Prostate gland (tissue), 2 donors: ENCODE results near the gene TPX2. TPM values are rescaled to one million over a fixed set of nuclear protein-coding genes. Genes with fewer than 3 reads are reported as not detected.

ENCODE experiments used
- DNase-seq: peaks from one replicate; pipeline ENCODE4 v3.0.0-alpha.2; 2019; ENCODE audit warnings: low spot score
- H3K27ac ChIP-seq, 2 donors: fragments of 200-600 bp; sonication (generic); 2 replicates each; pipeline ENCODE4 v1.5.1; 2017 to 2019
- H3K27me3 ChIP-seq: fragments of 200-600 bp; sonication (generic); replicated peaks from 2 replicates; pipeline ENCODE4 v1.5.1; 2019; ENCODE audit not compliant: insufficient read depth
- H3K36me3 ChIP-seq, 2 donors: fragments of 200-600 bp; sonication (generic); 1 replicate in 1 of 2; 2 replicates in 1 of 2; pipeline versions ENCODE4 v1.5.1 to v1.8.1; 2017 to 2019
- H3K4me1 ChIP-seq: fragments of 200-600 bp; sonication (generic); replicated peaks from 2 replicates; pipeline ENCODE4 v1.5.1; 2019
- H3K4me3 ChIP-seq, 2 donors: fragments of 200-600 bp; sonication (generic); 2 replicates each; pipeline ENCODE4 v1.5.1; 2017 to 2019
- H3K9me3 ChIP-seq: fragments of 200-600 bp; sonication (generic); 2 replicates; pipeline ENCODE4 v1.5.1; 2017
- CTCF ChIP-seq, 4 experiments: fragments of 200-600 bp in 2 of 4; fragments of 450-650 bp in 2 of 4; sonication (generic) in 2 of 4; IDR thresholded peaks; 1 replicate in 3 of 4; 2 replicates in 1 of 4; pipeline ENCODE4 v1.5.1; 2016 to 2019; ENCODE audit warnings: antibody characterized with exemption in 4 of 4, mild to moderate bottlenecking in 2 of 4, moderate library complexity in 2 of 4
- POLR2A ChIP-seq: fragments of 450-650 bp; IDR thresholded peaks from one replicate; pipeline ENCODE4 v1.6.1; 2016; ENCODE audit warnings: antibody characterized with exemption, mild to moderate bottlenecking
- POLR2AphosphoS5 ChIP-seq: sonication (generic); formaldehyde crosslinking; IDR thresholded peaks from one replicate; pipeline ENCODE4 v1.6.1; 2017; ENCODE audit warnings: antibody characterized with exemption
- WGBS: methylation state at CpG from one replicate; pipeline ENCODE4 v1.1.5; 2018; 5-methylcytosine and 5-hydroxymethylcytosine counted together
- intact Hi-C: fragments of 100-400 bp; cut with DNase I; formaldehyde crosslinking; loops from one replicate; pipeline ENCODE4 v1.14.2; 2022
- total RNA-seq, 2 donors: library from RNA; depleted of rRNA; stranded (reverse); fragments of >200 nt; gene quantifications; one replicate each; pipeline ENCODE4 v1.1.0, GENCODE V29; 2016

The TPX2 gene
- total RNA-seq, 2 donors from 2014 or later, result 1.4 to 23.2 TPM

DNA sequence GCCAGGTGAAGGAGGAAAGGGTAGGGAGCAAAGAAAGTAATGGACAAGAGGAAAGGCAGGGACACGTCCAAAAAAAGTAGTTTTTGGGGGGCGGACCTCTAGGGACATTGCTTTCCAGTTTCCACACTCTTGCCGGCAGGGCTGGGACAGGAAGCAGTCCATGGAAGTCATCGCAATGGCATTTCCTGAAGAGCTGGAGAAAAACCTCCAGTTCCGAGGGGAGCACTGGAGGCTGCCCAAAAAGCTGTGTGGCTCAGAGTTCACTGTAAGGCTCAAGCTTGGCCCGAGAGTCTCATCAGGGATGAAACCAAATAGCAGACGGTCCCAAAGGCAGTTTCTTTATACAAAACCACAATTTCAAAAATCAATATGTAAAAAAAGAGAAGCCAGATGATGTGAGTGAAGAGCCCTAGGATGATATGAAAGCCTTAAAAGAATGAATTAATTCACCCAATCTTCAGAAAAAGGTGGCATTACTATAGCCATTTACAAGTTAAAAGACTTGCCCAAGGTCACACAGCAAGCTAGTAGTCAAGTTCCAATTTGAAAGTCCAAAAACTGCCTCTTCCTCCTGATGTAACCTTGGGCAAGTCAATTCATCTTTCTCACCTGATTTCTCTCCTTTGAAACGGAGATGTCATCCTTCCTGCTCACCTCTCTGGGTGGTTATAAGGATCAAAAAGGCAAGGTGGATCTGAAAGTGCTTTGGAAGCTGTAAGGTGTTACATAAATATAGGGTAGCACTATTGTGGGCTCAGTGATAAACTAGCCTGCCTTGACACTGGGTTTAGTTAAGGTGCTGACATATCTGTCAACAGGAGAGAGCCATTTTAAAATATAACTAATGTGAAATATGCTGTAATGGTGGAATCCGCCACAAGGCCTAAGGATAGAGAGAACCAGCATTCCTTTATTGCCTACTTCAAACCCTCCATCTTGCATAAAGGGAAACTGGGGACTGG is 25.5 kb upstream of the TPX2 start:
- no peak for DNase-seq
- Histone ChIP-seq H3K27ac (peak overlapping the region; percentile 94 to 96), H3K9me3 (no peaks in the 10 kb centered on the region), H3K4me1 (peaks cover 39% of the 10 kb centered on the region), H3K4me3 (peak overlapping the region in 1 of 2 donors; percentile 0), H3K36me3 (no peaks in the 10 kb centered on the region), H3K27me3 (no peaks in the 10 kb centered on the region)
- intact Hi-C loops, result loop anchor here (2.0 kb wide), 1 partner anchor 43 kb away; no protein-coding TSS in a partner anchor
- TF ChIP-seq CTCF (IDR thresholded peaks at IDR 0.05), result peak in 1 of 4 experiments; percentile 6
- no peak for TF ChIP-seq POLR2A
- WGBS, result 36% methylated on average over 9 of the region's 9 CpGs

DNA sequence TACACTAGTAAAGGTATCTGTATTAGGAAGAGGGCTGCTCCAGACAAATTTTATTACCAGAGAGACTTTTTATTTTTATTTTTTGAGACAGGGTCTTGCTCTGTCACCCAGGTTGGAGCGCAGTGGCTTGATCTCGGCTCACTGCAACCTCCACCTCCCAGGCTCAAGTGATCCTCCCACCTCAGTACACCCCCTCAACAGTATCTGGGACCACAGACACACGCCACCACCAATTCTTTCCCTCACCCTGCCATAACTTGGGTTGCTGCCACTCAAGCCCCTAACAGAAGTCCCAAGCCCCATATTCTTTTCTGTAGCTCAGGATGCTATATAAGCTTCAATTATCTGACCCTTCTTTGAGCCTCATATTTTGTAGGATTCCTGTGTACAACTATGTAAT is 23.3 kb upstream of the TPX2 start:
- intact Hi-C loops, result no loop called here
- Histone ChIP-seq H3K27me3 (no peaks in the 10 kb centered on the region), H3K27ac (peak overlapping the region; percentile 96 to 100), H3K4me1 (peaks cover 30% of the 10 kb centered on the region), H3K9me3 (no peaks in the 10 kb centered on the region), H3K36me3 (no peaks in the 10 kb centered on the region), H3K4me3 (no peak overlapping the region)
- DNase-seq, result no peak
- 57% methylated on average over 3 of the region's 3 CpGs for WGBS
- no peak for TF ChIP-seq POLR2AphosphoS5
- no peak for TF ChIP-seq POLR2A
- TF ChIP-seq CTCF (IDR thresholded peaks at IDR 0.05), result no peak

DNA sequence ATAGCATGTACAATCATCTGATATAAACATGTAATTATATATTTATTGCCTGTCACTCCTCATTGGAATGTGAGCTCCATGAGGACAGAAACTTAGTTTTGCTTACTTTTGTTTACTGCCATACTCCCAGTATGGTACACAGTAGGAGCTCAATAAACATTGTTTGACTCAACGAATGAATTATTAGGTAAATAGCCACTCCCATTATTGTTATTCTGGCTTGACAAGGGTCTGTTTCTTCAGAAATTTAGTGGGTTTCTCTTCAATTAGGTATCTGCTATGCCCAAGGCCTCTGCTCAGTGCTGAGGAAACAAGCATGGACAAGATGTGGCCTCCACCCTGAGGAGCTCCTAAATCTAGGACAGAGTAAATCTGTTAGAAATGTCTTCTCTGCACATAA is 22.7 kb upstream of the TPX2 start:
- WGBS, result 33% methylated on average over 1 of the region's 1 CpG
- TF ChIP-seq CTCF (IDR thresholded peaks at IDR 0.05), result no peak
- no peak for TF ChIP-seq POLR2A
- no peak for TF ChIP-seq POLR2AphosphoS5
- Histone ChIP-seq H3K4me3 (no peak overlapping the region), H3K36me3 (no peaks in the 10 kb centered on the region), H3K4me1 (peaks cover 25% of the 10 kb centered on the region), H3K27ac (peak overlapping the region; percentile 96 to 100), H3K27me3 (no peaks in the 10 kb centered on the region), H3K9me3 (no peaks in the 10 kb centered on the region)
- intact Hi-C loops, result no loop called here
- no peak for DNase-seq

- TF ChIP-seq POLR2A (no peak), POLR2AphosphoS5 (no peak), CTCF (IDR thresholded peaks at IDR 0.05) (no peak)
- Histone ChIP-seq H3K27ac (peak overlapping the region; percentile 96 to 100), H3K4me3 (no peak overlapping the region), H3K27me3 (no peaks in the 10 kb centered on the region), H3K36me3 (no peaks in the 10 kb centered on the region), H3K9me3 (no peaks in the 10 kb centered on the region), H3K4me1 (peaks cover 20% of the 10 kb centered on the region)
- 76% methylated on average over 5 of the region's 5 CpGs for WGBS
- DNase-seq, result no peak
- intact Hi-C loops, result no loop called here
These were observed 22.1 kb upstream of the TPX2 start for GRCh38 chr20:31716818-31717477.
